Ishikawa (cell line): ENCODE measurements around the gene NPPA.

ENCODE experiments used
- CEBPB ChIP-seq: IDR thresholded peaks from 2 replicates; pipeline ENCODE4 v1.6.1; 2012
- CREB1 ChIP-seq: IDR thresholded peaks from 2 replicates; pipeline ENCODE4 v1.6.1; 2012; ENCODE audit warnings: low read depth
- EGR1 ChIP-seq: IDR thresholded peaks from 2 replicates; pipeline ENCODE4 v1.6.1; 2012
- EP300 ChIP-seq: IDR thresholded peaks from 2 replicates; pipeline ENCODE4 v1.6.1; 2012; ENCODE audit warnings: borderline replicate concordance
- FOXM1 ChIP-seq: IDR thresholded peaks from 2 replicates; pipeline ENCODE4 v1.6.1; 2012; ENCODE audit warnings: low read depth, borderline replicate concordance
- MAX ChIP-seq: IDR thresholded peaks from 2 replicates; pipeline ENCODE4 v1.6.1; 2012
- NFIC ChIP-seq: IDR thresholded peaks from 2 replicates; pipeline ENCODE4 v1.6.1; 2012
- RAD21 ChIP-seq: IDR thresholded peaks from 2 replicates; pipeline ENCODE4 v1.6.1; 2012; ENCODE audit warnings: low read depth
- REST ChIP-seq: IDR thresholded peaks from 2 replicates; pipeline ENCODE4 v1.6.1; 2012; ENCODE audit warnings: low read depth, mild to moderate bottlenecking
- TAF1 ChIP-seq: IDR thresholded peaks from 2 replicates; pipeline ENCODE4 v1.6.1; 2012; ENCODE audit warnings: low read depth, mild to moderate bottlenecking
- TCF12 ChIP-seq: IDR thresholded peaks from 2 replicates; pipeline ENCODE4 v1.6.1; 2012; ENCODE audit warnings: low read depth
- TEAD4 ChIP-seq: IDR thresholded peaks from 2 replicates; pipeline ENCODE4 v1.6.1; 2012
- USF1 ChIP-seq: IDR thresholded peaks from 2 replicates; pipeline ENCODE4 v1.6.1; 2012
- YY1 ChIP-seq: IDR thresholded peaks from 2 replicates; pipeline ENCODE4 v1.6.1; 2012; ENCODE audit warnings: low read depth
- ZBTB7A ChIP-seq: IDR thresholded peaks from 2 replicates; pipeline ENCODE4 v1.6.1; 2012; ENCODE audit warnings: low read depth

NPPA gene

GRCh38 chr1:11887666-11888007 lies 40.1 kb upstream of the NPPA start:
- no peak for TF ChIP-seq RAD21
- no peak for TF ChIP-seq TEAD4
- TF ChIP-seq TCF12: no peak
- no peak for TF ChIP-seq FOXM1
- TF ChIP-seq EGR1: no peak
- no peak for TF ChIP-seq CREB1
- no peak for TF ChIP-seq YY1
- TF ChIP-seq CEBPB: no peak
- TF ChIP-seq TAF1: no peak
- no peak for TF ChIP-seq EP300
- no peak for TF ChIP-seq NFIC
- TF ChIP-seq ZBTB7A: no peak
- no peak for TF ChIP-seq MAX

- TF ChIP-seq RAD21 (no peak), NFIC (no peak), TCF12 (no peak), FOXM1 (no peak), ZBTB7A (no peak), TAF1 (no peak), CREB1 (no peak), YY1 (no peak), EP300 (no peak), REST (no peak), EGR1 (no peak), TEAD4 (no peak)
Measured at GRCh38 chr1:11886986-11887665, 39.5 kb upstream of the NPPA start.

- TF ChIP-seq TEAD4 (no peak), EP300 (no peak), MAX (no peak), RAD21 (no peak), CEBPB (no peak), TAF1 (no peak), FOXM1 (no peak), NFIC (no peak), TCF12 (no peak), ZBTB7A (no peak), USF1 (no peak), EGR1 (no peak), YY1 (no peak), CREB1 (no peak), REST (no peak)
Measured at GRCh38 chr1:11885916-11886315, 38.3 kb upstream of the NPPA start.

- no peak for TF ChIP-seq ZBTB7A
- TF ChIP-seq USF1: no peak
- TF ChIP-seq FOXM1: no peak
- TF ChIP-seq TAF1: no peak
Measured at GRCh38 chr1:11882814-11883538, 35.4 kb upstream of the NPPA start.

- TF ChIP-seq NFIC: no peak
- no peak for TF ChIP-seq USF1
- no peak for TF ChIP-seq YY1
- TF ChIP-seq TEAD4: no peak
- TF ChIP-seq FOXM1: no peak
- no peak for TF ChIP-seq CEBPB
- TF ChIP-seq TCF12: no peak
- TF ChIP-seq ZBTB7A: no peak
- no peak for TF ChIP-seq TAF1
- TF ChIP-seq EP300: no peak
- TF ChIP-seq EGR1: no peak
- TF ChIP-seq RAD21: no peak
- TF ChIP-seq MAX: no peak
Measured at GRCh38 chr1:11881749-11882441, 34.3 kb upstream of the NPPA start.
